ENCODE measurements around the gene GH1. TPM values are rescaled to one million over a fixed set of nuclear protein-coding genes. Genes with fewer than 3 reads are reported as not detected.

GH1 gene
- polyA plus RNA-seq, 1 of the 3 experiments (the other 2 are of a cell fraction) = not detected

DNA sequence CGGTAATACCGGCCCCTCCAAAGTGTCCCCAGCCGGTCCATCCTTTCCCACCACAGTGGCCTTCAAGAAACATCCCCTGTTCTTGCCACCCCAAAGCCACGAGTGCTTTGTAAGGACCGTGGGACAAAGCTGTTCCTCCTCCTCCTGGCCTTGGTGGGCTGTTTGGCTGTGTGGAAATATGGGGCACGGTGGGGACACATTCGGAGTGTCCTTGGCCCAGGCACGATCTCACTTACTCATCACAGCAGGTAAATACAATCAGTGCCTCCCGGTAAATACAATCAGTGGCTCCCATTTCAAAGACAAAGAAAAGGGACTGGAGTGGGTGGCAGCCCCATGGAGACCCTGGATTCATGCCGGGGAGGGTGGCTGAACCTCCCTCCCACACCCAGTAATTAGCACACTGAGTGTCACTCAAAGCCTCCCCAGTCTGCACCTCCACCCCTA is 43.7 kb upstream of the GH1 start:
- Histone ChIP-seq H3K9me2 (no peaks in the 10 kb centered on the region), H3K9ac (no peak overlapping the region), H3K4me1 (ENCODE audit: control insufficient read depth in 1 of 2, insufficient read depth in 2 of 2, low read depth in 1 of 2, low read length in 1 of 2) (no peaks in the 10 kb centered on the region), H4K20me1 (ENCODE audit: insufficient read depth) (no peaks in the 10 kb centered on the region), H2AFZ (ENCODE audit: low read depth) (no peak overlapping the region), H3K4me3 (ENCODE audit: low read depth in 2 of 2, low read length in 1 of 2) (no peak overlapping the region), H3K9me3 (no peaks in the 10 kb centered on the region), H3K27ac (ENCODE audit: low read depth in 2 of 2, low read length in 1 of 2) (no peak overlapping the region), H3K4me2 (no peak overlapping the region), H3F3A (replicated peaks; ENCODE audit: insufficient read depth) (no peaks in the 10 kb centered on the region), H3K27me3 (ENCODE audit: insufficient read depth) (no peaks in the 10 kb centered on the region), H3K36me3 (replicated peaks in 1 of 2; ENCODE audit: control insufficient read depth in 1 of 2, insufficient read depth in 2 of 2, low read length in 1 of 2) (no peaks in the 10 kb centered on the region), H3K79me2 (ENCODE audit: insufficient read depth) (no peaks in the 10 kb centered on the region)
- ChIA-PET CTCF (interaction anchor here (1.2 to 7.9 kb wide), 3 partner anchors 16 to 67 kb away, joined by 5 to 69 read pairs (median 8); no protein-coding TSS in a partner anchor), POLR2A (no interaction called here)
- TF ChIP-seq YY1 (IDR thresholded peaks at IDR 0.05; ENCODE audit: low read depth) (no peak), RAD21 (IDR thresholded peaks at IDR 0.05; ENCODE audit: low read length) (no peak), RXRA (IDR thresholded peaks at IDR 0.05; ENCODE audit: borderline replicate concordance, low read depth) (no peak), SMC3 (IDR thresholded peaks at IDR 0.05; ENCODE audit: low read depth, low read length) (no peak), MEF2A (IDR thresholded peaks at IDR 0.05; ENCODE audit: borderline replicate concordance, low read depth) (no peak), USF2 (IDR thresholded peaks at IDR 0.05; ENCODE audit: borderline replicate concordance, low read depth, low read length) (no peak), POLR2AphosphoS5 (IDR thresholded peaks at IDR 0.05; ENCODE audit: low read depth, low read length) (no peak), GABPA (IDR thresholded peaks at IDR 0.05; ENCODE audit: low read depth) (no peak), ZBTB33 (IDR thresholded peaks at IDR 0.05; ENCODE audit: borderline replicate concordance, low read depth) (no peak), REST (IDR thresholded peaks at IDR 0.05; ENCODE audit: low read depth, low read length) (no peak), CTCF (IDR thresholded peaks at IDR 0.05) (no peak), TAF1 (IDR thresholded peaks at IDR 0.05; ENCODE audit: borderline replicate concordance, low read depth, low read length) (no peak), EZH2phosphoT487 (IDR thresholded peaks at IDR 0.05; ENCODE audit: borderline replicate concordance, low read depth) (no peak)
- TF ChIP-seq, protein P1, sequence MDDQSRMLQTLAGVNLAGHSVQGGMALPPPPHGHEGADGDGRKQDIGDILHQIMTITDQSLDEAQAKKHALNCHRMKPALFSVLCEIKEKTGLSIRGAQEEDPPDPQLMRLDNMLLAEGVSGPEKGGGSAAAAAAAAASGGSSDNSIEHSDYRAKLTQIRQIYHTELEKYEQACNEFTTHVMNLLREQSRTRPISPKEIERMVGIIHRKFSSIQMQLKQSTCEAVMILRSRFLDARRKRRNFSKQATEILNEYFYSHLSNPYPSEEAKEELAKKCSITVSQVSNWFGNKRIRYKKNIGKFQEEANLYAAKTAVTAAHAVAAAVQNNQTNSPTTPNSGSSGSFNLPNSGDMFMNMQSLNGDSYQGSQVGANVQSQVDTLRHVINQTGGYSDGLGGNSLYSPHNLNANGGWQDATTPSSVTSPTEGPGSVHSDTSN (IDR thresholded peaks at IDR 0.05) = no peak
- no peak for DNase-seq
- WGBS (ENCODE audit: low lambda C conversion rate) = 86% methylated on average over 10 of the region's 10 CpGs

Measured in SK-N-SH (cell line).